ENCODE data around the gene TBC1D17.

The TBC1D17 gene

DNA sequence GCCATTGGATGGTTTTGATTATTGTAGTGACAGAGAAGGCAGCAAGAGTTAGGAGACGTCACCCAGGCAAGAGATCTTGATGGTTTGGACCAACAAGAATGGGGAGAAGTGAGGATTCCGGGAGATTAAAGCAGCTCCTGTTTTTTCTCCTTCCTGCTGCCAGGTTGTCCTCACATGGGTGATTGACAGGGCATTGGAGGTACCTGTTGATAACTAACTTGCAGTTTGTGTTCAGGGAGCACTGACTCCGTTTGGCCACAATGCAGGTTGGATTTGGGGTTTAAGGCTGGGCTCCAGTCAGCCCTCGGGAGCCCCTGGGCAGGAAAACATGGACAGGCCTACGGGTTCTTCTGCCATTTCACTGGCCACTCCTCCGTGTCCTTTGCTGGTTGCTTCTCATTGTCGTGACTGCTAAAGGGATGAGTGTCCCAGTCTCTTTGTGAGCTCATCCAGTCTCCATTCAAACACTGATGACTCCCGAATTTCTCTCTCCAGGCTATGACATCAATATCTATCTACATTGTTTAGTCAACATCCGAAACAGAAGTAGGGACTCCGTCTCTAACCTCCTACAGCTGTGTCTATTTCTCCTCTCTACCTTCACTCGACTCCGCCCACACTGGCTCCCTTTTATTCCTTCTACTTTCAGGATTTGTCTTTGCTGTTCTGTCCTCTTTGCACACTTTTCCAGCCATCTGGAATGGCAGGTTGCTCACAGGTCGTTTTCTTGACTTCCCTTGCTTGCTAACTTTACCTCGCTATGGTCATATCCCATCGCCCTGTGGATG lies 27.9 kb upstream of the TBC1D17 start:
- no peak for DNase-seq

DNA sequence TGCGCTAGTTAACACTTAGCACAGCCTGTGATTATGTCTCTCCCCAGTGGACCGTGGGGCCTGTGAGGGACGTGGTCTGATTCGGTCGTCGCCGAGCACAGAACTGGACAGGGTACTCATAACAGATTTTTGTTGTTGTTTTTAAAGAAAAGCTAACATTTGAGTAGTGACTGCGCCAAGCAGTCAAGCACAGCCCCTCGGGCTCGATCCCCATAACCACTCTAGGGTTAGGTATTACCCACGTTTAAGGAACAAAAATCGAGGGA lies 27.3 kb upstream of the TBC1D17 start:
- DNase-seq = no peak

DNA sequence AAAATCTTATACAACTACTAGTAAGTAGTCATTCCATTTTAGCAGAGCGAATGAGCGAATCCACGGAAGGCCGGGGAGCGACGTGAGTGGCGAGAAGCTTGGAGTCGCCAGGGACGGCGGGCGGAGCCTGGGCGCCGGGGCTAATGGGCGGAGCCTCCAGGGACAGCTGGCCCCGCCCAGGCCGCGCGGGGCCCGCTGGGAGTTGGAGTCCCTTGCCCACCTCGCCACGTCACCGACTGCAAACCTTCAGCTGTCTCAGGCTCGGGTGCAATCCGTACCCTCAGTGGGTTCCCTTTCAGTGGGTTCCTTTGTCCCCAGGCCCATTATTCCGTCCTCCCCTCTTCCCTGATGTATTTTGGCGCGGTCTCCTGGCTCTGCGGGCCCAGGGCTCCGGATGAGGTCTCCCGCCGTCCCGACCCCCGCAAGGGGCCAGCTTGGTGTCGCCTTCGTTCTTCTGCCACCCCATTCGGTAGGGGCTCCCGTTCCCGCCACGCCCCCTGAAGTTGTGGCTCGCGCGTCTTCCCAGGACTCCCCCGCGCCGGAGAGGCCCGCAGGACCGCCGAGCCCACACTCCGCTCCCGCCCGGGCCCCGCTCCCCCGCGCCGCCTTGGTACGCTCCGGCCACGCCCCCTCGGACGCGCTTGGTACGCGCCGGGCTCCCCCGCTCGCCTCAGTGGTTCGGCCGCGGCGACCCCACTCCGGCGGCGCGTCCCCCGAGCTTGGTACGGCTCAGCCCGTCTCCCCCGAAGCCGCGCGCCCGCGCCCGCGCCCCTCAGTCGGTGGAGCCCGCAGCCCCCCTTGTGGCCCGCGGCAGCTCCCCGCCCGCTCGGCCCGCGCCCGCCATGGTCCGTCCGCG lies 26.8 kb upstream of the TBC1D17 start, which contains the start of gene PTOV1:
Gene PTOV1 (plus strand): TSS at position 673 of the 856 bp plus-strand sequence.
- DNase-seq = peak; percentile 92

DNA sequence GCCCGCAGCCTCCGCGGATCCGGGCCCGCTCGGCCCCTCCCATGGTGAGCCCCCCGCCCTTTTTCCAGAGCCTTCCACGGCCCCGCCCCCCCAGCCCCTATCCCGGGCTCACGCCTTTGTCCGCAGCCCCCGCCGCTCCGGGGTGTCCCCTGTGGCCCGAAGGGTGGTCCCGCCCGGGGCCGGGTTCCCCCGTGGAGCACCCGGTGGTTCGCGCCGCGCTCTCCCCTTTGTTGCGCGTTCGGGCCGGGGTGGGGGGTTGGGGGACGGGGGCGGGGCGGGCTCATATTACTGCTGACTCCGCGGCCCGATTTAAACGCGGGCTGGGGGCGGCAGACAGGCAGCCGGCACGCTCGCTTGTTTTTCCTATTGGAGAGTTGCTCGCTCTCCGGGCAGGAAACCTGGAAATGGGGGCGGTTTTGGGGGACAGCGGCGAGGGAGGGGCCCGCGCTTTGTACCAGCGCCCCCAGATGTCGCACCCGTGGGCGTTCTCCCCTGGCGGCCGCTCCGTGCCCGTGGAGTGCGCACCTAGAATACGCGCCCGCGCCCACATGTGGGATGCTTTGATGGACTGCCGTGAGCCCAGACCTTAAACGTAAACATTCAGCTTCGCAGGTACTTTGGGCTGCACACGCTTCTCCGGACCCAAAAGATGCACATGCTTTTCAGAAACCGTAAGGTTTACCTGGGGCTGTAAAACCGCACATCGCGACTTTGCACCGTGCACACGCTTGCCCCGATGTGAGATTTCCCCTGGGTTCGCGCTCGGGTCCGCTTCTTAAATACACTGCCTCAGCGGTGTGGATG lies 25.8 kb upstream of the TBC1D17 start:
- no peak for DNase-seq

DNA sequence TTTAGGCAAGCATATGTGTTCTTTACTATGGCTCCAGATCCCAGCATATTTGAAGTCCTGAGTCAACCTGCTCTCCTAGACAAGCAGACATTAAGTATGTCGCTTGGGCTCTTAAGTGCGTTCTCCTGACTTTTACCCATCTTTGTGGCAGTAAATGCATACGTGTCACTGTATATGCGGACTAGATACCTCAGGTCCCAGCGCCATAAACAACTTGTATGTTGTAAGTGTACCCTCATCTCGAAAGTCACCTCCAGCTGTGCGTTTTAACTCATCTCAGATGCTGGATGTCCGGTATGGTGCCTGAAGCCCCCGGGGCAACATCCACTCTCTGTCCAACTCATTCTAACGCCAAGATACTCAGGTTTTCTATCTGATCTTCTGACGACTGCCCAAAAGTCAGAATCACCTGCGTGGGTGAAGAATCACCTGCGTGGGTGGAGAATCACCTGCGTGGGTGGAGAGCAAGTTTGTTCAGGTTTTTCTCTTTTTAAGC lies 24.8 kb upstream of the TBC1D17 start:
- DNase-seq = no peak

- DNase-seq = no peak
Measured at GRCh38 chr19:49853852-49854377, 23.6 kb upstream of the TBC1D17 start.

DNA sequence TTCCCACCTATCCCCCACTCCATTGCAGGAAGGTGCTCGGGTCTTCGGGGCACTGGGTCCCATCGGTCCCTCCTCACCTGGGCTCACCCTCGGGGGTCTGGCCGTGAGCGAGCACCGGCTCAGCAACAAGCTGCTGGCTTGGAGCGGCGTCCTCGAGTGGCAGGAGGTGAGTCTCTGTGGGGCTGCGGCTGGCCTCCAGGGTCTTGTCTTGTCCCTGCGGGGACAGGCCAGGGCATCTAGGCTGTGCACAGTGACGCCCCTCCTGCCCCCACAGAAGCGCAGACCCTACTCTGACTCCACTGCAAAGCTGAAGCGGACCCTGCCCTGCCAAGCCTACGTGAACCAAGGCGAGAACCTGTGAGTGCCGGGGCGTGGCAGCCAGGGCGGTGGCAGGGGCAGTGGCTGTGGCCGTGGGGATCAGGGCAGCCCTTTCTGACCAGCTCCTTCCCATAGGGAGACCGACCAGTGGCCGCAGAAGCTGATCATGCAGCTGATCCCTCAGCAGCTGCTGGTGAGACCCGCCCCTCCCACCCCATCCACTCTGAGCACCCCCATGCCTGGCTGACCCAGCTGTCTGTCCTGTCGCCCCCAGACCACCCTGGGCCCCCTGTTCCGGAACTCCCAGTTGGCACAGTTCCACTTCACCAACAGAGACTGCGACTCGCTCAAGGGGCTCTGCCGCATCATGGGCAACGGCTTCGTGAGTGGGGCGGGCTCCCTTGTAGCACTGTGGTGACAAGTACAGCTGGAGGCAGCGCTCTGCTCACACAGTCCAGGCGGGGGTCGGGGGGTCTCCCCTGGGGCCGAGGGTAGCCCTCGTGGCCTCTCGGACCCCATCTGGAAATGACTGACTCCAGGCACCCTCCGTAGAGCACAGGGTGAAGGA lies 22.9 kb upstream of the TBC1D17 start:
- DNase-seq = no peak

- DNase-seq = no peak
Measured at GRCh38 chr19:49855277-49855675, 22.2 kb upstream of the TBC1D17 start.

DNA sequence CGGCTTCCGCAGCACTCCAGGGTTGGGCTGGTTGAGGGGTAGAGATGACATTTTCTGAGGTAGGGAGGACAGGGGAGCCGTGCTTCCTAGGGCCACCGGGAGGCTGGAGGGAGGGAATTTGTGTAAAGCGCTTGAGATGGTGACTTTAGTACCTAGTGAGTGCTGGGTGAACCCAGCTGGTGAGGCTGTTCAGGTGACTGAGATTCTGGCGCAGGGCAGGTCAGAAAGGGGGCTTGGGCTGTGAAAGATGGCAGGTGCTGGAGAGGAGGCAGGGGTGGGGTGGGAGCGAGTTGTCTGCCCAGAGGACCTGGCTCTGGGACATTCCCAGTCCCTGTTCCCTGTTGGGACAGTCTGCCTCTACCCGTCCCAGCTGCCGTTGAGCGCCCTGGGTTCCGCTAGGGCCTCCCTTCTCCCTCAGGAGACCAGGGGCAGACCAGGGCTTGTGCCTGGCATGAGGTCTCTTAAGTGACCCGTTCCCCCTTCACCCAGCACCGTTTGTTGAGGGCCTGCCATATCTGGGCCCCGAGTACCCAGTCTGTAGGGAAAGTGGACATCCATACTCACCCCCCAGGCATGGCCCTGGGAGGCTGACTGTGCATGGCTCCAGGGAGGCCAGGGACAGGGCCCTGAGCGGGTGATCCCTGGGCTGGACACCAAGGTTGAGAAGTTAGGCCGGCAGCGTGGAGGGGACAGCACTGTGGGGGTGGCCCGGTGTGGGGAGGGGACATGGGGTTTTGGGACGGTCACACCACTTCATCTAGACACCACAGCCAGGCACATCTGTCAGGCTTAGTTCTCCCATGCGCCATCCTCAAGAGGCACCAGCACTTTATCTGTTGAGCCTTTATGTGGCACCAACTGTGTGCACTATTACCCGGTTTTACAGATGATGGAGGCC lies 21.6 kb upstream of the TBC1D17 start:
- no peak for DNase-seq

DNA sequence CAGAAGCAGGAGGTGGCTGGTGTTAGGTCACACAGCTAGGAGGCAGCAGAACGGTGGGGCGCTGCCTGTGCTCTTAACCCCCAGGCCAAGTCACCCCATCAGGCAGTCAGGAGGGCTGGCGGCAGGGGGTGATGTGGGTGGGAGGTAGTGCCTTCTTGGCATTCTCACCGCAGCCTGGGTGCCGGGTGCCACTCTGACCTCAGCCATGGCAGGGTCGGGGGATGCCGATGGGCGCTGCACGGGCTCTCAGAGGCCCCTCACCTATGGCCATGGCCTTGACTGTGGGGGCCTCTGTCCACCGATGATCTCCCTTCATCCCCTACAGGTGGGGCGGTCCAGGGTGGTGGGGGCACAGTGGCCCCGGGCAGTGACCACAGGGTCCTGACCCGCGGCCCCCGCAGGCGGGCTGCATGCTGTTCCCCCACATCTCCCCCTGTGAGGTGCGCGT lies 20.9 kb upstream of the TBC1D17 start:
- DNase-seq = no peak

DNA sequence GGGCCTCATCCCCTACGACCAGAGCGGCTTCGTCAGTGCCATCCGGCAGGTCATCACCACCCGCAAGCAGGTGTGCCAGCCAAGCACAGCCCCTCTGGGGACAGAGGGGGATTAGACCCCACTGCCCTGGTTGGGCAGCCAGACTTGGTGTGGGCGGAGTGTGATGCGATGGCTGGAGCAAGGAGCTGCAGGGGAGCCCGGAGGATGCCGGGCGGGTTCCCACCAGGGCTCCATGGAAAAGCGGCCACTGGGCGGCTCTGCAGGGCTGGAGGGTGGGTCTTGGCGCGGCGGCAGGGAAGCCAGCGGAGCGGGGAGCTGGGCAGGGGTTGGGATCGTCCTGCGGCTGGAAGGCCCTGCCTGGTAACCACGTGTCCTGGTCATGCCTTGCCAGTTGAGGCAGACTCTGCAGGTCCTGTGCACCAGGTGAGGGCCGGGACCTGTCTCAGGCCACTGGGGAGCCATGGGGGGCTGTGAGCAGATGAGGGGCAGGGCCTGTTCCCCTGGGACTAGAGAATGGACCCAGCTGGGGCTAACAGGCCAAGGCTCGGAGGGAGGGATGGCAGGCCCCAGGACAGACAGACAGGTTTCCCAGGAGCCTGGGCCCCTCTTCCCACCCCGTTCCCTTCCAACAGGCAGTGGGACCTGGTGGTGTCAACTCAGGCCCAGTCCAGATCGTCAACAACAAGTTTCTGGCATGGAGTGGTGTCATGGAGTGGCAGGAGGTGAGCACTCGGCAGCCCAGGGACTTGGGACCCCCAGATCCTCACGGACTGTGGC lies 20.3 kb upstream of the TBC1D17 start:
- DNase-seq = no peak

DNA sequence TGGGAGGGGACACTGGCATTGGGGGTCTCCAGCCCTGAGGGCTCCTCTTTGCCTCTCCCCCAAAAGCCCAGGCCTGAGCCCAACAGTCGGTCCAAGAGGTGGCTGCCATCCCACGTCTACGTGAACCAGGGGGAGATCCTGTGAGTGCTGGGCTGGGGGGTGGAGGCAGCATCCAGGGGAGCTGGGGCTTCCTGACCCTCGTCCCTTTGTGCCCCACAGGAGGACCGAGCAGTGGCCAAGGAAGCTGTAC lies 19.7 kb upstream of the TBC1D17 start:
- no peak for DNase-seq

GRCh38 chr19:49858088-49858985 lies 19.2 kb upstream of the TBC1D17 start:
- peak; percentile 38 for DNase-seq

DNA sequence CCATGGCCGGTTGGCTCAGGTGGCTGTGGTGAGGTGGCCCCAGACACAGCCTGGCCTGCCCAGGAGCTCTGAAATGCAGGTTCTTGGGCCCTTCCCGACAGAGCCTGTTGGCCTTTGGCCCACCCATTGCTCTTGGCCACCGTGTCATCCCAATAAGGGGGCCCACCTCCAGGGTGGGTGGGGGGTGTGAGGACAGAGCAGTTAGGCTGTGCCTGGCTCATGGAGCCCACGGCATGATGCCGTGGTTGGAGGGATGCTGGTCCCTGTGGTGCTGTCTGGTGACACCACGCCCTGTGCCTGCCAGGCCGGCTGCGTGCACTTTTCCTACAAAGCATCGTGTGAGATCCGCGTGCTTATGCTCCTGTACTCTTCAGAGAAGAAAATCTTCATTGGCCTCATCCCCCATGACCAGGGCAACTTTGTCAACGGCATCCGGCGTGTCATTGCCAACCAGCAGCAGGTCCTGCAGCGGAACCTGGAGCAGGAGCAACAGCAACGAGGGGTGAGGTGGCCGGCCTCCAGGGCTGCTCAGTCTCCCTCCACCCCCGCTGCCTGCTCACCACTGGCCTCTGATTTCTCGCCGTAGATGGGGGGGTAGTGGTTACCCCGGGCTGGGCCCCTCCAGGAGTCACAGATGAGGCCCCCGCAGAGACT lies 17.7 kb upstream of the TBC1D17 start:
- no peak for DNase-seq

- DNase-seq = no peak
Measured at GRCh38 chr19:49860336-49861102, 17.0 kb upstream of the TBC1D17 start.

DNA sequence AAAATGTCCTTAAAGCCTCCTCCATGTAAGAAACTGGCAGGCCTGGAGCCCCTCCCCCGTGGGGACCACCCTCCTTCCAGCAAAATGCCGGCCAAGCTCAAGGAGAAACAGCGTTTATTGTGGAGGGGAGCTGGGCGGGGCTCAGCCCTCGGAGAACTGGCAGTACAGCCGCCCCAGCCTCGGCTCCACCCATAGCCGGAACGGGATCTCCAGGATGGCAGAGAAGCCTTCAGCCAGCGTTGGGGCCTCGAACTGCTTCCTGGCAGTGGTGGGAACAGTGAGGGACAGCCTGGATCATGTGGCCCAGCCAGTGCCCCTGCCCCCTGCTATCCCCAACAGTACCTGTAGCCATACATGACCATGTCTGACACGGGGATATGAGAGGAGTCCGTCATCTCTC lies 16.4 kb upstream of the TBC1D17 start:
- DNase-seq = no peak

DNA sequence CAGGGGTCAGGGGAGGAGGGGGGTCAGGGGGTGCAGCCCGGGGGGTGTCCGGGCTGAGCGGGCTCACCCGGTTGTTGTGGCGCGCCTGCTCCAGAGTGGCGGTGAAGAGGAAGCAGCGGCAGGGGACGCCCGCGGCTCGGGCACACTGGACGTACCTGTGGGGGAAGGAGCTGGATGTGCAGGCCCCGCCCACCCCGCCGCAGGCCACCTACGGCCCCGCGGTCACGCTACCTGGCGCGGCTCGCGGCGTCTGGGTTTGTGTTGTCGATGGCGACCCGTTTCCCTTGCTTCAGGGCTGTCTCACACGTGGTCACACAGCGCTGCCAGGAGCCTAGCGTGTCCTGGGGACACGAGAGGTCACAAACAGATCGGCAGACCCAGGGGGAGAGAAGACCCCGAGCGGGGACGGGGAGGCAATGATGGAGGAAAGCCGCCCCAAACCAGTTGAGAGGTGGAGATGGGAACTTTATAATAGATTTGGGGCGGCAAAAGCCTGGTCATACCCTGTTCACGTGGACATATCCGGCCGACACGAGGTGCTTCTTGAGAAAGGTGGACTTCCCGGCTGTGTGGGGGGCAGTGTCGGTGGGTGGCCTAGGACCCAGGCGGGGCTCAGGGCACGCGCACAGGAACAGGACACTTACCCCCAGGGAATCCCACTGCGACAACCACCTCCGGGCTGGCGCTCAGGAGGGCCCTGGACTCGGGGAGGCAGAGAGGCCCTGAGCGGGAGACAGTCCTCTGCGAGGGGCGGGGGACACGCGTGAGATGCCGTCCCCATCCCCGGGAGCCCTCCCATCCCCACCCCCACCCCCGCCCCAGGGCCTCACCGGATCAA lies 15.7 kb upstream of the TBC1D17 start:
- DNase-seq = no peak
